ENCODE results near the gene ZC2HC1B. TPM values are rescaled to one million over a fixed set of nuclear protein-coding genes. Genes with fewer than 3 reads are reported as not detected.

The ZC2HC1B gene
- polyA plus RNA-seq, 3 donors: not detected

GRCh38 chr6:143937668-143937970 is 73.3 kb downstream of the ZC2HC1B start:
- H3K4me1 ChIP-seq (ENCODE audit: control insufficient read depth in 1 of 2, insufficient read depth in 2 of 2, low read length in 2 of 2): peaks cover 29 to 30% of the 10 kb centered on the region in 2 donors
- H3K4me2 ChIP-seq (replicated peaks; ENCODE audit: extremely low read depth, low read length, poor library complexity, severe bottlenecking): peak overlapping the region; percentile 20
- DNase-seq: no peak
- peaks cover 0 to 5% (median 4%) of the 10 kb centered on the region in 3 donors for H3K27me3 Mint-ChIP-seq (ENCODE audit: low read depth in 3 of 3)
- H3K4me3 Mint-ChIP-seq: no peak overlapping the region
- H3K27ac Mint-ChIP-seq: peak overlapping the region in 1 of 7 donors; percentile 54
- H2AFZ ChIP-seq (ENCODE audit: insufficient read depth, low read depth, low read length, poor library complexity, severe bottlenecking): peak overlapping the region; percentile 50
- peak overlapping the region in 1 of 2 donors; percentile 42 for H3K27ac ChIP-seq (ENCODE audit: low read depth in 1 of 2, low read length in 2 of 2)
- no peak overlapping the region for H3K4me3 ChIP-seq (replicated peaks in 1 of 3; ENCODE audit: low read depth in 2 of 3, low read length in 3 of 3)
- no peaks in the 10 kb centered on the region for H3K79me2 ChIP-seq (ENCODE audit: insufficient read depth, low read length)
- intact Hi-C loops (cut with micrococcal nuclease): loop anchor here in 1 of 2 donors (5.0 kb wide), 1 partner anchor 360 kb away; no protein-coding TSS in a partner anchor
- no peaks in the 10 kb centered on the region for H3K27me3 ChIP-seq (ENCODE audit: control insufficient read depth in 2 of 2, insufficient read depth in 2 of 2, low read length in 2 of 2)
- WGBS (ENCODE audit: insufficient coverage): no CpG with 5 or more reads among the region's 1 CpG
- H3K9ac ChIP-seq (ENCODE audit: insufficient read depth, low read length, poor library complexity, severe bottlenecking): no peak overlapping the region
- peaks cover 2 to 12% (median 4%) of the 10 kb centered on the region in 7 donors for H3K9me3 Mint-ChIP-seq
- H4K20me1 ChIP-seq (ENCODE audit: insufficient read depth, low read length): no peaks in the 10 kb centered on the region
- no peaks in the 10 kb centered on the region for H3K9me3 ChIP-seq (replicated peaks in 1 of 2; ENCODE audit: control insufficient read depth in 1 of 2, insufficient read depth in 1 of 2, low read length in 2 of 2)
- peaks cover 3 to 5% of the 10 kb centered on the region in 2 donors for H3K36me3 Mint-ChIP-seq
- TF ChIP-seq CTCF (IDR thresholded peaks at IDR 0.05): no peak
- H3K36me3 ChIP-seq (replicated peaks in 1 of 2; ENCODE audit: control insufficient read depth in 1 of 2, insufficient read depth in 2 of 2, low read length in 2 of 2): no peaks in the 10 kb centered on the region
- H3K4me1 Mint-ChIP-seq: peaks cover 36% of the 10 kb centered on the region

GRCh38 chr6:143939364-143939763 is 75.1 kb downstream of the ZC2HC1B start:
- Mint-ChIP-seq H3K9me3 (no peaks in the 10 kb centered on the region), H3K27ac (peak overlapping the region in 1 of 7 donors; percentile 5), H3K36me3 (peaks cover 3% of the 10 kb centered on the region in 2 donors), H3K4me3 (no peak overlapping the region), H3K27me3 (ENCODE audit: low read depth in 3 of 3) (peaks cover 0 to 5% (median 2%) of the 10 kb centered on the region in 3 donors), H3K4me1 (peaks cover 36% of the 10 kb centered on the region)
- H3K79me2 ChIP-seq (ENCODE audit: insufficient read depth, low read length): no peaks in the 10 kb centered on the region
- no peak for DNase-seq
- intact Hi-C loops (cut with micrococcal nuclease): loop anchor here in 1 of 2 donors (5.0 kb wide), 1 partner anchor 362 kb away; no protein-coding TSS in a partner anchor
- peaks cover 29 to 30% of the 10 kb centered on the region in 2 donors for H3K4me1 ChIP-seq (ENCODE audit: control insufficient read depth in 1 of 2, insufficient read depth in 2 of 2, low read length in 2 of 2)
- H4K20me1 ChIP-seq (ENCODE audit: insufficient read depth, low read length): no peaks in the 10 kb centered on the region
- no peak for TF ChIP-seq CTCF (IDR thresholded peaks at IDR 0.05)
- H3K9me3 ChIP-seq (replicated peaks in 1 of 2; ENCODE audit: control insufficient read depth in 1 of 2, insufficient read depth in 1 of 2, low read length in 2 of 2): no peaks in the 10 kb centered on the region
- WGBS (ENCODE audit: insufficient coverage): 0% methylated on average over 3 of the region's 4 CpGs
- no peaks in the 10 kb centered on the region for H3K27me3 ChIP-seq (ENCODE audit: control insufficient read depth in 2 of 2, insufficient read depth in 2 of 2, low read length in 2 of 2)
- H3K36me3 ChIP-seq (replicated peaks in 1 of 2; ENCODE audit: control insufficient read depth in 1 of 2, insufficient read depth in 2 of 2, low read length in 2 of 2): no peaks in the 10 kb centered on the region
- no peak overlapping the region for H3K9ac ChIP-seq (ENCODE audit: insufficient read depth, low read length, poor library complexity, severe bottlenecking)
- H3K4me3 ChIP-seq (replicated peaks in 1 of 3; ENCODE audit: low read depth in 2 of 3, low read length in 3 of 3): no peak overlapping the region
- peak overlapping the region in 1 of 2 donors; percentile 20 for H3K27ac ChIP-seq (ENCODE audit: low read depth in 1 of 2, low read length in 2 of 2)
- no peak overlapping the region for H2AFZ ChIP-seq (ENCODE audit: insufficient read depth, low read depth, low read length, poor library complexity, severe bottlenecking)
- H3K4me2 ChIP-seq (replicated peaks; ENCODE audit: extremely low read depth, low read length, poor library complexity, severe bottlenecking): no peak overlapping the region

Measured in CD14-positive monocyte (primary cell).